ENCODE data around the gene PAPPA.

DNA sequence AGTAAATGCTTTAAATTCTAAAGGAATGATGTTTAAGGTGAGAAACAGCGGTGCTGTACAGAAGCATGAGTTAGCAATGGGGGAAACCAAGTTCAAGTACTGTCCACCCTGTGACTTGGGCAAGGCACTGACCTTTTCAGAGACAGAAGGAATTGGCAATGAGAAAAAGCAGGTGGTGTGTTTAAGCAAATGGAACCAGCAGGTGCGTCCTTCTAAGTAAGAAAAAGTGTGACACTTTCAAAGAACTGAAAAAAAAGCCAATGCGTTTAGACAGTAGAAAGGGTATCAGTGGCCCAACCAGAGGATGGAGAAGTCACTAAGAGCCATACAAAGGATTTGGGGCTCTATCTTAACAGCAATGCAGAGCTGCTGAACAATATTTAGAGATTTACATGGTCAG lies 250.6 kb downstream of the PAPPA start:
- no peak for TF ChIP-seq POLR2A (IDR thresholded peaks at IDR 0.05; ENCODE audit: low read length)
- TF ChIP-seq GATA1 (IDR thresholded peaks at IDR 0.05; ENCODE audit: low read depth, low read length): no peak
